ENCODE measurements around the gene PRKCB.
"Not testable (repeated sequence)": the region's sequence is repeated elsewhere in the genome, so short reads cannot be mapped to it uniquely, and the experiment has no call there.

The PRKCB gene

DNA sequence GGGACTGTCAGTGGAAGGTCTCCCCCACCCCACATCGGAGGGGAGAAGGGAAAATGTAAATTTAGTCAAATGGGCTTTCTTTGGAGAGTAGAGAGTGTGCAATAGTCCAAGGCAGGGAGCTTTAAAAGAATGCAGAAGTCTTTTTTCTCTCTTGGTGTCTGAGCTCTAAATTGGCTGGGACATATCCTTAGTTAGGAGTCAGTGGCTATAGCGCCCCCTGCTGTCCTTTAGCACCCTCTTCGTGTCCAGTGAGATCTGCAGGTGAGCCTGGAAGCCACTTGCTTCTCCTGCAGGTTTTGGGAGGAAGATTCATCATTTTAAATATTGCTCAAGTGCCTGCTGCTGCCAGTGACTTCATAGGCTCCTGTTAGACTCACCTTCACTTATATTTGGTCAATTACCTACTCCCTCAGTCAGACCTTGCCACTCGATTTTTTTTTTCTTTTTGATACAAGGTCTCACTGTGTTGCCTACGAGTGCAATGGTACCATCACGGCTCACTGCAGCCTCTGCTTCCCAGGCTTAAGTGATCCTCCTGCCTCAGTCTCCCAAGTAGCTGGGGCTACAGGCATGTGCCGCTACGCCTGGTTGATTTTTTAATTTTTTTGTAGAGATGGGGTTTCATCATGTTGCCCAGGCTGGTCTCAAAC is 174.8 kb downstream of the PRKCB start:
- H3K4me3 ChIP-seq (ENCODE audit: control insufficient read depth, low read depth, low read length): no peak overlapping the region
- peak; percentile 5 for DNase-seq (ENCODE audit: low read depth)
- TF ChIP-seq, protein P1, sequence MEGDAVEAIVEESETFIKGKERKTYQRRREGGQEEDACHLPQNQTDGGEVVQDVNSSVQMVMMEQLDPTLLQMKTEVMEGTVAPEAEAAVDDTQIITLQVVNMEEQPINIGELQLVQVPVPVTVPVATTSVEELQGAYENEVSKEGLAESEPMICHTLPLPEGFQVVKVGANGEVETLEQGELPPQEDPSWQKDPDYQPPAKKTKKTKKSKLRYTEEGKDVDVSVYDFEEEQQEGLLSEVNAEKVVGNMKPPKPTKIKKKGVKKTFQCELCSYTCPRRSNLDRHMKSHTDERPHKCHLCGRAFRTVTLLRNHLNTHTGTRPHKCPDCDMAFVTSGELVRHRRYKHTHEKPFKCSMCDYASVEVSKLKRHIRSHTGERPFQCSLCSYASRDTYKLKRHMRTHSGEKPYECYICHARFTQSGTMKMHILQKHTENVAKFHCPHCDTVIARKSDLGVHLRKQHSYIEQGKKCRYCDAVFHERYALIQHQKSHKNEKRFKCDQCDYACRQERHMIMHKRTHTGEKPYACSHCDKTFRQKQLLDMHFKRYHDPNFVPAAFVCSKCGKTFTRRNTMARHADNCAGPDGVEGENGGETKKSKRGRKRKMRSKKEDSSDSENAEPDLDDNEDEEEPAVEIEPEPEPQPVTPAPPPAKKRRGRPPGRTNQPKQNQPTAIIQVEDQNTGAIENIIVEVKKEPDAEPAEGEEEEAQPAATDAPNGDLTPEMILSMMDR (IDR thresholded peaks at IDR 0.05; ENCODE audit: control insufficient read depth, insufficient read depth, low read depth, low read length, missing control alignments): peak; percentile 81

DNA sequence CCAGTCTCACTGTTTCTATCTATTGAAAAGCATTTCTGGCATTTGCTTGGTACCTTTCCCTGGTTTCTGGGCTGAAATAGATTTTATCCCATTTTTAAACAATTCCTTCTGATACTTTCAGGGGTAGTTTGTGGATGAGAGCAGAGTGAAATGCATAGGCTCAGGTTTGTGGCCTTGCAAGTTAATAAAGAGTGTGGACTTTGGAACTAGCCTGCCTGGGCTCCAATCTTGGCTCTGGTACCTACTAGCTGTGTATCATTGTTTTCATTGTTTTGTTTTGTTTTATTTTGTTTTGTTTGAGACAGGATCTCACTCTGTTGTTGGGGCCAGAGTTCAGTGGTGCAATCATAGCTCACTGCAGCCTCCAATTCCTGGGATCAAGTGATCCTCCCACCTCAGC is 175.5 kb downstream of the PRKCB start:
- no peak overlapping the region for H3K4me3 ChIP-seq (ENCODE audit: control insufficient read depth, low read depth, low read length)
- TF ChIP-seq, protein P1 (IDR thresholded peaks at IDR 0.05; ENCODE audit: control insufficient read depth, insufficient read depth, low read depth, low read length, missing control alignments): no peak
- no peak for DNase-seq (ENCODE audit: low read depth)

GRCh38 chr16:24013054-24013636 is 177.4 kb downstream of the PRKCB start:
- H3K4me3 ChIP-seq (ENCODE audit: control insufficient read depth, low read depth, low read length): no peak overlapping the region
- DNase-seq (ENCODE audit: low read depth): no peak
- TF ChIP-seq, protein P1 (IDR thresholded peaks at IDR 0.05; ENCODE audit: control insufficient read depth, insufficient read depth, low read depth, low read length, missing control alignments): no peak

GRCh38 chr16:24013864-24014645 is 178.3 kb downstream of the PRKCB start:
- TF ChIP-seq, protein P1 (IDR thresholded peaks at IDR 0.05; ENCODE audit: control insufficient read depth, insufficient read depth, low read depth, low read length, missing control alignments): no peak
- no peak for DNase-seq (ENCODE audit: low read depth)
- H3K4me3 ChIP-seq (ENCODE audit: control insufficient read depth, low read depth, low read length): no peak overlapping the region

DNA sequence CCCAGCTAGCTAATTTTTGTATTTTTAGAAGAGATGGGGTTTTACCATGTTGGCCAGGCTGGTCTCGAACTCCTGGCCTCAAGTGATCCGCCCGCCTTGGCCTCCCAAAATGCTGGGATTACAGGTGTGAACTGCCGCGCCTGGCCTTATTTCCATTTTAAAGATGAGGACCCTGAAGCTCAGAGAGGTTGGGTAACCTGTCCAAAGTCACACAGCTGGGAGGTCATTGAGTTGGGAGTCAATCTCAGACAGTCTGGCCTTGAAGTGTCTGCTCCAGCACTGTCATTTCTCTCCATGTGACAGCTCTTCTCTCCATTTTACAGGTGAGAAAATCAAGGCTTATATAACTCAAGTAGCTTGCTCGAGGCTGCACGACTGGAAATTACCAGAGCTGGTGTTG is 179.2 kb downstream of the PRKCB start:
- not testable (repeated sequence) for H3K4me3 ChIP-seq (ENCODE audit: control insufficient read depth, low read depth, low read length); DNase-seq (ENCODE audit: low read depth)

GRCh38 chr16:24015923-24016322 is 180.1 kb downstream of the PRKCB start:
- TF ChIP-seq, protein P1 (IDR thresholded peaks at IDR 0.05; ENCODE audit: control insufficient read depth, insufficient read depth, low read depth, low read length, missing control alignments): no peak
- no peak overlapping the region for H3K4me3 ChIP-seq (ENCODE audit: control insufficient read depth, low read depth, low read length)
- no peak for DNase-seq (ENCODE audit: low read depth)

DNA sequence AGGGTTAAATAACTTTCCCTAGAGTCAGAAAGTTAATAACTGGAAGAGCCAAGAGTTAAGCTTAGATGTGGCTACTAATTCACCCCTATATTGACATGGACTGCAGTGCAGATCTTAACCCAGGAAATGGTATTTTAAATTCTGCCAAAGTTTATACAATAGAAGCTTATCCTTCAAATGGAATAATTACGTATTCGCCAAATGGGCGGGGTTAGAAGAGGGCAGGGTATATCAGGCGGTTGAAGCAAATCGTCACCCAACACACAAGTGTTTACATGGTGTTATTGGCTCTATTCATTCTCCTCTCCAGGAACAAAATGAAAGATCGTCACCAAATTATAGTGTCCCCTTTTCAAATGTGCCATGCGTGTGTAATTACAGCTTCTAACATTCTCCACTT is 182.7 kb downstream of the PRKCB start:
- no peak for DNase-seq (ENCODE audit: low read depth)
- no peak overlapping the region for H3K4me3 ChIP-seq (ENCODE audit: control insufficient read depth, low read depth, low read length)
- TF ChIP-seq, protein P1 (IDR thresholded peaks at IDR 0.05; ENCODE audit: control insufficient read depth, insufficient read depth, low read depth, low read length, missing control alignments): no peak
